Endothelial cell (in vitro differentiated cells): ENCODE data around the gene PIGC. TPM values are rescaled to one million over a fixed set of nuclear protein-coding genes. Genes with fewer than 3 reads are reported as not detected.

Source experiments
- DNase-seq: peaks from one replicate; pipeline ENCODE4 v3.0.0; 2021; ENCODE audit warnings: low spot score
- H3K27ac Mint-ChIP-seq: one replicate; pipeline ENCODE4 v1.8.0; 2021; ENCODE audit warnings: mixed read lengths, inconsistent platforms; ENCODE audit not compliant: unreplicated experiment
- H3K27me3 Mint-ChIP-seq: one replicate; pipeline ENCODE4 v1.8.0; 2021; ENCODE audit warnings: mild to moderate bottlenecking, moderate library complexity, mixed read lengths, inconsistent platforms; ENCODE audit not compliant: unreplicated experiment
- H3K36me3 Mint-ChIP-seq: one replicate; pipeline ENCODE4 v1.8.0; 2021; ENCODE audit warnings: mild to moderate bottlenecking, low read depth, mixed read lengths, inconsistent platforms; ENCODE audit not compliant: unreplicated experiment
- H3K4me1 Mint-ChIP-seq: one replicate; pipeline ENCODE4 v1.8.0; 2021; ENCODE audit warnings: mild to moderate bottlenecking, mixed read lengths, inconsistent platforms; ENCODE audit not compliant: unreplicated experiment
- H3K4me3 Mint-ChIP-seq: one replicate; pipeline ENCODE4 v1.8.0; 2021; ENCODE audit warnings: mild to moderate bottlenecking, mixed read lengths, inconsistent platforms; ENCODE audit not compliant: unreplicated experiment
- H3K9me3 Mint-ChIP-seq: one replicate; pipeline ENCODE4 v1.8.0; 2021; ENCODE audit warnings: mixed read lengths, inconsistent platforms; ENCODE audit not compliant: unreplicated experiment
- CTCF ChIP-seq: fragments of 200-600 bp; sonication (generic); IDR thresholded peaks from one replicate; pipeline ENCODE4 v1.5.0; 2021; ENCODE audit warnings: antibody characterized with exemption; ENCODE audit not compliant: unreplicated experiment
- total RNA-seq: library from RNA; stranded (reverse); fragmentation: NEBNext Ultra II Directional; extraction: Animal tissue kit (Norgen Biotek cat#: 25700); gene quantifications from one replicate; pipeline ENCODE4 v1.2.1, GENCODE V29; 2021; ENCODE audit not compliant: unreplicated experiment

The PIGC gene
- total RNA-seq, 1 donor from 2014 or later = 23.7 TPM

- H3K27ac Mint-ChIP-seq = no peak overlapping the region
- H3K4me1 Mint-ChIP-seq = peaks cover 40% of the 10 kb centered on the region
- peaks cover 5% of the 10 kb centered on the region for H3K27me3 Mint-ChIP-seq
- no peaks in the 10 kb centered on the region for H3K9me3 Mint-ChIP-seq
- TF ChIP-seq CTCF = no peak
- H3K4me3 Mint-ChIP-seq = no peak overlapping the region
- no peak for DNase-seq
- H3K36me3 Mint-ChIP-seq = no peaks in the 10 kb centered on the region
Observed at GRCh38 chr1:172453607-172454006, 9.7 kb upstream of the PIGC start.

- H3K27me3 Mint-ChIP-seq = peaks cover 5% of the 10 kb centered on the region
- DNase-seq = no peak
- H3K4me3 Mint-ChIP-seq = no peak overlapping the region
- TF ChIP-seq CTCF = no peak
- no peaks in the 10 kb centered on the region for H3K36me3 Mint-ChIP-seq
- no peak overlapping the region for H3K27ac Mint-ChIP-seq
- H3K9me3 Mint-ChIP-seq = no peaks in the 10 kb centered on the region
- H3K4me1 Mint-ChIP-seq = peaks cover 44% of the 10 kb centered on the region
Observed at GRCh38 chr1:172453153-172453545, 9.3 kb upstream of the PIGC start.

- peak overlapping the region; percentile 38 for H3K27ac Mint-ChIP-seq
- no peak for TF ChIP-seq CTCF
- H3K4me3 Mint-ChIP-seq = no peak overlapping the region
- DNase-seq = no peak
- no peaks in the 10 kb centered on the region for H3K9me3 Mint-ChIP-seq
- H3K27me3 Mint-ChIP-seq = peaks cover 5% of the 10 kb centered on the region
- H3K36me3 Mint-ChIP-seq = no peaks in the 10 kb centered on the region
- peaks cover 48% of the 10 kb centered on the region for H3K4me1 Mint-ChIP-seq
Observed at GRCh38 chr1:172452536-172453152, 8.8 kb upstream of the PIGC start.

GRCh38 chr1:172451002-172451443 lies 7.2 kb upstream of the PIGC start:
- H3K27ac Mint-ChIP-seq = no peak overlapping the region
- H3K27me3 Mint-ChIP-seq = peaks cover 2% of the 10 kb centered on the region
- DNase-seq = no peak
- no peak overlapping the region for H3K4me3 Mint-ChIP-seq
- H3K4me1 Mint-ChIP-seq = peaks cover 49% of the 10 kb centered on the region
- no peak for TF ChIP-seq CTCF
- H3K9me3 Mint-ChIP-seq = no peaks in the 10 kb centered on the region
- H3K36me3 Mint-ChIP-seq = no peaks in the 10 kb centered on the region

- TF ChIP-seq CTCF = no peak
- no peak for DNase-seq
- H3K27ac Mint-ChIP-seq = no peak overlapping the region
- H3K27me3 Mint-ChIP-seq = peaks cover 2% of the 10 kb centered on the region
- H3K36me3 Mint-ChIP-seq = no peaks in the 10 kb centered on the region
- H3K4me3 Mint-ChIP-seq = no peak overlapping the region
- H3K4me1 Mint-ChIP-seq = peaks cover 49% of the 10 kb centered on the region
- no peaks in the 10 kb centered on the region for H3K9me3 Mint-ChIP-seq
Observed at GRCh38 chr1:172450524-172450885, 6.6 kb upstream of the PIGC start.
